GM06990 (cell line): ENCODE data around the gene LAPTM5.

Source experiments
- DNase-seq: peaks from one replicate; pipeline ENCODE4 v3.0.0-alpha.2; 2011; ENCODE audit not compliant: insufficient read length; ENCODE audit errors: extremely low read depth
- H3K27me3 ChIP-seq: replicated peaks from 2 replicates; pipeline ENCODE4 v1.6.0; 2011; ENCODE audit warnings: low read length; ENCODE audit not compliant: control insufficient read depth, insufficient read depth
- H3K36me3 ChIP-seq: 2 replicates; pipeline ENCODE4 v1.5.1; 2011; ENCODE audit warnings: low read length; ENCODE audit not compliant: control insufficient read depth, insufficient read depth
- H3K4me3 ChIP-seq: replicated peaks from 2 replicates; pipeline ENCODE4 v1.5.1; 2011; ENCODE audit warnings: low read depth, mild to moderate bottlenecking, control low read depth, low read length
- TF ChIP-seq, protein P1 (sequence below): IDR thresholded peaks from 2 replicates; pipeline ENCODE4 v1.5.1; 2011; ENCODE audit warnings: low read length, control low read depth, mild to moderate bottlenecking, inconsistent platforms; ENCODE audit not compliant: insufficient read depth, poor library complexity, severe bottlenecking

Gene LAPTM5

DNA sequence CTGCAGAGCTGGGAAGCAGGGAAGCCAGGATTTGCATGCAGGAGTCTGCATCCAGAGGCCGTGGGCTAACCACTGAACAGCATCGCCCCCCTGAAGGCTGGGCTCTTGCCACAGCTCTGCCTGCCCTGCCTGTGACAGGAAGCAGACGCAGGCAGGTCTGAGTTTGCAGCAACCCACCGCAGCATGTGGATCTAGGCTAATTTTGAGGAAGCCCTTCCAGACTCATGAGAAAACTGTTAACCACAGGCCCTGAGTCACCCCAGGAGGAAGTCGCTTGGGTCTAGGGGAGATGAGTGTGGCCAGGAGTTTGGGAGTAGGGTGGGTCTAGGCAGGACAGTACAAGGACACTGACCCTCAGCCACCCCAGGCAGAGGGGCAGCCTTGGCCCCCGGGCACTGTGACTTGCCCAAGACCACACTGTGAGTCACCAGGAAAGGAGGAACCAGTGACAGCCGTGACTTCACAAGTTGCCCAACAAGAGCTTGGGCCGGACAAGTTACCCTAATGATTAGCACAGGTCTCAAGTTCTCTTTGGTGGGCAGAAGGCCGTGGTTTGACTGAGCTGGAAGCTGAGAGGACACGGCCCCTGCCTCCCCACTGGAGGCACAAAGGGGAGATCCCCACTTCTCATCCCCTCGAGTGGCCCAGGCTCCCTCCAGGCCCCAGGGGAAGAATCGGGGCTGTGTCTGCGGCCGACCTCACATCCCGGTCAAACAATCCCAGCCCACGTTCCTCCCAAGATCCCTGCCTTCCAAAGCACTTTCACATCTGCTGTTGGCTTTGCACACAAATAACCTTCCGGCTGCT is 826 bp downstream of the LAPTM5 start:
- TF ChIP-seq, protein P1, sequence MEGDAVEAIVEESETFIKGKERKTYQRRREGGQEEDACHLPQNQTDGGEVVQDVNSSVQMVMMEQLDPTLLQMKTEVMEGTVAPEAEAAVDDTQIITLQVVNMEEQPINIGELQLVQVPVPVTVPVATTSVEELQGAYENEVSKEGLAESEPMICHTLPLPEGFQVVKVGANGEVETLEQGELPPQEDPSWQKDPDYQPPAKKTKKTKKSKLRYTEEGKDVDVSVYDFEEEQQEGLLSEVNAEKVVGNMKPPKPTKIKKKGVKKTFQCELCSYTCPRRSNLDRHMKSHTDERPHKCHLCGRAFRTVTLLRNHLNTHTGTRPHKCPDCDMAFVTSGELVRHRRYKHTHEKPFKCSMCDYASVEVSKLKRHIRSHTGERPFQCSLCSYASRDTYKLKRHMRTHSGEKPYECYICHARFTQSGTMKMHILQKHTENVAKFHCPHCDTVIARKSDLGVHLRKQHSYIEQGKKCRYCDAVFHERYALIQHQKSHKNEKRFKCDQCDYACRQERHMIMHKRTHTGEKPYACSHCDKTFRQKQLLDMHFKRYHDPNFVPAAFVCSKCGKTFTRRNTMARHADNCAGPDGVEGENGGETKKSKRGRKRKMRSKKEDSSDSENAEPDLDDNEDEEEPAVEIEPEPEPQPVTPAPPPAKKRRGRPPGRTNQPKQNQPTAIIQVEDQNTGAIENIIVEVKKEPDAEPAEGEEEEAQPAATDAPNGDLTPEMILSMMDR: no peak
- peak; percentile 77 for DNase-seq
- H3K4me3 ChIP-seq: peak overlapping the region; percentile 99
- H3K36me3 ChIP-seq: peaks cover 17% of the 10 kb centered on the region
- H3K27me3 ChIP-seq: no peaks in the 10 kb centered on the region

DNA sequence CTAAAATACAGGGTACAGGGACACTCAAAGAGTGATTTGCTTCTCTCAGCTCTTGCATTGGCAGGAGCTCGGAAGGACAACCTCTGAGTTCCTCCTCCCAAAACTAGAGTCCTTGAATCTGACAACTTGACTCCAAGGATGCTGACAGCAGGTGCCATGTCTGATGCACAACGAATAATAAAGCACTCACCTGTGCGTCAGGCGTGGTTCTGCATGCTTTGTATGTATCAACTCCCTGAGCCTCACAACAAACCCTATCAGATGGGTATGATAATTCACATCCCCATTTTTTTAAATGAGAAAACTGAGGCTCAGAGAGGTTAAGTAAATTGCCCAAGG is 1.4 kb downstream of the LAPTM5 start:
- H3K36me3 ChIP-seq: peaks cover 19% of the 10 kb centered on the region
- H3K4me3 ChIP-seq: peak overlapping the region; percentile 99
- no peaks in the 10 kb centered on the region for H3K27me3 ChIP-seq
- TF ChIP-seq, protein P1: no peak
- no peak for DNase-seq

DNA sequence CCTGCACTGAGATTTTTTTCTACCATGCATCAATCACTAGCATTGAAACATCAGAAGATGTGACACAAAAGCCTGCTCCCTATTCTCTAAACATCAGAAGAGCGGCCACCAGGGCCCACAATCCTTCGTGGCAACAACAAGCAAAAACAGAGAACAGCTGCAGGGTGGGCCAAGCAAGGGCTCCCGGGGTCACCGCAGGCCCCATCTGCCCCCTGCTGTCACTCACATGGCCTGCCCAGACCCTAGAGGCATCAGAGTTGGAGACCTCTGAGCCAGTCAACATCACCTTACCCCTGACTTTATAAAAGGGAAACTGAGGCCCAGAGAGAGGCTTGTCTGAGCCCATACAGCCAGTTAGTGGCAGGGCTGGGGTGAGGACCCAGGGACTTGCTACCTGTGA is 1.8 kb downstream of the LAPTM5 start:
- peaks cover 20% of the 10 kb centered on the region for H3K36me3 ChIP-seq
- no peak for DNase-seq
- H3K27me3 ChIP-seq: no peaks in the 10 kb centered on the region
- TF ChIP-seq, protein P1: peak; percentile 25
- peak overlapping the region; percentile 99 for H3K4me3 ChIP-seq

DNA sequence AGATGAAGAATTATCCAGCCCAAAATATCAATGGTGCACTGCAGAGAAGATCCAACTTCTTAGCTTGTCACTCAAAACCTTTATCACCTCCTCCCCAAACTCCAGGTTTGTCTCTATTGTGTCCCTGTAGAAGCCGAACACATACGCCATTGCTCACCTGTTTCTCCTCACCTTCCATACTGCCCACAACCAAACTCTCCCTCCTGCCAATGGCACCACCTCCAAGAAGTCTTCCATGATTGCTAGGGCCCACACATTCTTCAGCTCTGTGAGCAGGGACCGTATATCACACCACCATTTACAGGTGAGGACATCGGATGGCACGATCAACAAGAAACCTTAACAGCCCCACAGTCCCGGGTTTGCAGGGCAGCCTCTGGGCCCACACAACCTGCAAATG is 2.2 kb downstream of the LAPTM5 start:
- TF ChIP-seq, protein P1: no peak
- Histone ChIP-seq H3K36me3 (peaks cover 24% of the 10 kb centered on the region), H3K4me3 (peak overlapping the region; percentile 99), H3K27me3 (no peaks in the 10 kb centered on the region)
- DNase-seq: no peak

DNA sequence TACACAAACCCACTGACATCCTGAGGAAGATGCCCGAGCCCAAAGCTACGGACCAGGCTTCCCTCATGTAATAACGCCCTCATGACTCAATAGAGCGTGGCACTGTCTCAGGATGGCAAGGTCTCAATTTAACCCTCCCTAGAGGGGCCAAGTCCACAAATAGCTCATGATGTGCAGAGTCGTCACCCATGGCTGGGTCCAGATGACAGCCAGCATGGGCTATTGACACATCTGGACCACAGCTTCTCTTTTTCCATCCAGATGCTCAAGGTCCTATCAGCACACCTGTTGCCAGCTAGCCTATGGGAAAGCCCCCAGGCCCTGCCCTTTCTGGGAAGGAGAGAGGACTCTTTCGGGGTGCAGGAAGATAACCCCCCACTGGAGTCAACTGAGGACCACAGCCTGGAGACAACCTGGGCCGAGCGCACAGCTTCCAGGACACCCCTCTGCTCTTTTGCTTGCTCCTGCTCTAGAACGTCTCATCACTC is 2.8 kb downstream of the LAPTM5 start:
- H3K4me3 ChIP-seq: peak overlapping the region; percentile 99
- peaks cover 24% of the 10 kb centered on the region for H3K36me3 ChIP-seq
- DNase-seq: peak; percentile 86
- no peaks in the 10 kb centered on the region for H3K27me3 ChIP-seq
- TF ChIP-seq, protein P1: no peak
